Measurements from ENCODE around the gene HEG1.

DNA sequence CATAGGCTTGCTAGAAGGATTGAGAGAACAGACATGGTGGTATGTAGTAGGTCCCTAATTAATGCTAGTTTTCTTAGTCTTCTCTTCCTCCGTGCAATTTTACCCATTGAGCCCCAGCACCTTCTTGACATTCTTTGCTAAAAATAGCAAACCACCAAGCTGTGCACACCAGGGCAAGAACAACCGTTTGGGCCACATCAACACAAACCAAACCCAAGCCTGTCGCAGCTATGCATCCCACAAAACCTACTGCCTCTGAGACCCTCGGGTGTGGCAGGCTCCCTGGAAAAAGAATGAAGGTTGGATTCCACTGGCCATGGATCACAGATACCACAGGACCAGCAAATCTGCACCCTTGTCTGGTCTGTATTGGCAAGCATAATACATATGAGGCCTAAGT is 27.1 kb downstream of the HEG1 start:
- no peak for TF ChIP-seq EZH2 (optimal IDR thresholded peaks at IDR 0.05; ENCODE audit: low read depth, low read length)
- no peak for TF ChIP-seq EZH2phosphoT487 (IDR thresholded peaks at IDR 0.05; ENCODE audit: low read length)
